Stimulated activated CD4-positive, alpha-beta T cell treated with anti-CD3 and anti-CD28 coated beads, TNF-alpha, amount 100 ng/mL, for 48 hours (primary cell): Measurements from ENCODE around the gene PTPRA.
"Not testable (repeated sequence)": the region's sequence is repeated elsewhere in the genome, so short reads cannot be mapped to it uniquely, and the experiment has no call there.

Experiments used
- DNase-seq, 3 donors: peaks; one replicate each; pipeline ENCODE4 v3.0.0-alpha.2; 2020; ENCODE audit warnings: low read depth in 3 of 3

The PTPRA gene

GRCh38 chr20:3044336-3044965, 171.2 kb downstream of the PTPRA start:
- no peak for DNase-seq

GRCh38 chr20:3045042-3045815, 171.9 kb downstream of the PTPRA start:
- DNase-seq: peak; percentile 40 to 61 (median 43)

- peak; percentile 67 to 81 (median 73) for DNase-seq
Observed at GRCh38 chr20:3045816-3046676, 172.8 kb downstream of the PTPRA start, which contains the start of gene MRPS26. Gene MRPS26, plus strand, starts transcription at chr20:3046052. Its CDS starts 17 bp downstream, at chr20:3046069.

- no peak for DNase-seq
Observed at GRCh38 chr20:3046677-3047462, 173.6 kb downstream of the PTPRA start.

GRCh38 chr20:3047486-3048419, 174.5 kb downstream of the PTPRA start:
- no peak for DNase-seq

DNA sequence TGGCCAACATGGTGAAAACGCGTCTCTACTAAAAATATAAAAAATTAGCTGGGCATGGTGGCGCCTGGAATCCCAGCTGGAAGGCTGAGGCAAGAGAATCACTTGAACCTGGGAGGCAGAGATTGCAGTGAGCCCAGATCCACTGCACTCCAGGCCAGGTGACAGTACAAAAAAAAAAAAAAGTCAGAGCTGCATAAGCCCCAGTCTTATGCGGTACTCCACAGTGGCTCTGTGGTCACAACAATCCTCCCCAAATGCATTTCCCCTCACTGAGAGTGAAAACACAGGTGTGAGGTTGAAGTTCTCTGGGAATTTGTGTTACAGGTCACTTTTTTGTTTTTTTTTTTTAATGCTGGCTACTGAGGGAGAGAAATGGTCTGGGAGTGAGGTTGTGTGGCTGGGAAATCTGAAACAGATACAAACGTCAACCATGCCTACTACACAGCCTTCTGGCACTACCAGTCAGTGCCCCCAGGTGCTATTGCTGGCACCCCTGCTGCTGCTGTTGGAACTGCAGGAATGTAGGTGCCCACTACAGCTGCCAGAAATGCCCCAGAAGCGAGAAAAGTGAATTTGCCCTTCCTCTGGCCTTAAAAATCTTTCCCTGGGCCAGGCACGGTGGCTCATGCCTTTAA, 178.2 kb downstream of the PTPRA start:
- no peak for DNase-seq

- DNase-seq: no peak
Observed at GRCh38 chr20:3059489-3059888, 186.2 kb downstream of the PTPRA start.

- DNase-seq: not testable (repeated sequence)
Observed at GRCh38 chr20:3064119-3064518, 190.8 kb downstream of the PTPRA start.

DNA sequence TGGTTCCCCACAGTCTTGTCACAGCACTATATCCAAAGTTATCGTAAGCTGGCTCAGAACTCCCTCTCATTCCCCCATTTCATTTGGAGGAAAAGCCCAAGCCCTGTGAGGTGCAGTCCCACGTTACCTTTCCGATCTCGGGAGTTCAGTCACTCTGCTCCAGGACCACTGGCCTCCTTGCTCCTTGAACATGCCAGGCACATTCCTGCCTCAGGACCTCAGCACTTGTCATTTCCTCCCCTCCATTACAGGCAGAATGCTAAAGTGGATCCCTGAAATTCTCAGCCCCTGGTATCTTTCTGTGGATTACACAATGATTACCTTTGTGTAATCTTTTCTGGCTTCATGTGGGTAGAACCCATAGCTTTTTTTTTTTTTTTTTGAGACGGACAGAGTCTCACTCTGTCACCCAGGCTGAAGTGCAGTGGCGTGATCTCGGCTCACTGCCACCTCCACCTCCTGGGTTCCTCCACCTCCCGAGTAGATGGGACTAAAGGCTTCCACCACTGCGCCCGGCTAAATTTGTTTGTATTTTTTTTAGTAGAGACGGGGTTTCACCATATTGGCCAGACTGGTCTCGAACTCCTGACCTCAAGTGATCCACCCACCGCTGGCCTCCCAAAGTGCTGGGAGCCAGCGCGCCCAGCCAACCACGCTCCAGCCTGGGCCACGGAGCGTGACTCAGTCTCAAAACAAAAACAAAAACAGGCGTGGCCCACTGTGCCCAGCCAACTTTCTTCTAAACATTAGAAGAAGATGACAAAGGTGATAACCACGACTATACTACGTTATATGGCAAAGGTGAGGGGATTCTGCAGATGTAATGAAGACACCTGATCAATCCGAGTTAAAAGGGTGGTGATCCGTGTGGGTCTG, 194.1 kb downstream of the PTPRA start:
- no peak for DNase-seq

DNA sequence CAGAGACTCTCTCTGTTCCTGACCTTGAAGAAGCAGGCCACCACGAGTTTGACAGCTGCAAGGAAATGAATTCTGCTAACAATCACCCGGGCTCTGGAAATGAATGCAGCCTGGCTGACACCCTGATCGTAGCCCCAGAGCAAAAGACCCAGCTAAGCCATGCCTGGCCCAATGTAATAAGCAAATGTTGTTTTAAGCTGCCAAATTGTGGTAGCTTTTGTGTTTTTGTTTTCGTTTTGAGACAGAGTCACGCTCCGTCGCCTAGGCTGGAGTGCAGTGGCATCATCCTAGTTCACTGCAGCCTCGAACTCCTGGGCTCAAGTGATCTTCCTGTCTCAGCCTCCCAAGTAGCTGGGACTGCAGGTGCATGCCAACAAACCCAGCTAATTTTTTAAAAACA, 194.8 kb downstream of the PTPRA start:
- no peak for DNase-seq

DNA sequence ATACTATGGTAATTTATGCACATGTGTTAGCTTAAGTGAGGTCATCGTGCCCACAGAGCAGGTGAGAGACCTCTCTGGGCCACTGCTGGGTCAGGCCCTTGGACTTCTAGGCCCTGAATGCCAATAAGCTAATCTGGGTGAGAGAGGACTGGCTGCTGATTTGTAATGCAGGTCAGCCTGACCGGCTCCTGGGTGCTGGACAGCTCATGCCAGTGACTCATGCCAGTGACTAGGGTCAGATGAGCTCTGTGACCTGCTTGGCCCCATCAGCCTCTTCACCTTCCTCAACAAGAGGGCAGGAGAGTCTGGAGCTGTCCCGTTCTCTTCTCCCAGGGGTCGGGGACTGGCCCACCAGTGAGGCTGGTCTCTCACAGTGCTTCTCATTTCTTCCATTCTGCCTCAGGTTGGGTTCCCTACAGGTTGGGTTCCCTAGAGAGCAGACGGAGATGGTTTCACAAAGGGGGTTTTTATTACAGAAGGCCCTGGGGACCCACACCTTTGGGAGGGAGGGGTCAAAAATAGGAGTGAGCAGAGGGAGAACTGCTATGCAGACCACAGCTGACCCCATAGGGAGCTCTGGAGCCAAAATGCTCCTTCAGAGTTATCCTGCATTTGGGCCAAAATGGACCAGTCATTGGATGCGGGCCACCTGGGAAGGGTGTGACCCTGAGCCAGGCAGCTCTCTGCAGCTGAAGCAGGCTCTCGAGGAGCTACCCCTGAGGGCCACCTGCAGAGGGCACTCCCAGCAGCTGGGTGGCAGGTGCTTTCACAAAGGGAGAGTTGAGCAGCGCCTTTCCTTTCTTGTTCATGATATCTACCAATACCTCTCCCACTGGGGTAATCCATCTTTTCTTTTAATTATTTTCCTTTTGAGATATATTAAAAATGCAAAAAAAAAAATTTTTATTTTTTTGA, 196.0 kb downstream of the PTPRA start:
- DNase-seq: no peak

DNA sequence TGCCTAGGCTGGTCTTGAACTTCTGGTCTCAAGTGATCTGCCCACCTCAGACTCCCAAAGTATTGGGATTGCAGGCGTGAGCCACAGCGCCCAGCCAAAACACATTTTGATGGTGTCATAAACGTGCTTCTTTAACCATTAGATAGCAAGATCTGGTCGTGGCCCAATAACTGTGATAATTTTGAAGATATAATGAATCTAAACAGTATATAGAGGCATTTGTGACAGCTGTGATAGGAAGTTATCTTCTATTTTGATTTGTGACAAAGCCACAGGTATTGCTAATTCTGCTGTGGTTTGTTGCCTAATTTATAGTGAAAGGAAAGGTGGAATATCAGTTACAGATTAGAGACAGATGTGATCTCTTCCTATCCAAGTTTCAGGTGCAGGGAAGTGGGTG, 197.4 kb downstream of the PTPRA start:
- no peak for DNase-seq

DNA sequence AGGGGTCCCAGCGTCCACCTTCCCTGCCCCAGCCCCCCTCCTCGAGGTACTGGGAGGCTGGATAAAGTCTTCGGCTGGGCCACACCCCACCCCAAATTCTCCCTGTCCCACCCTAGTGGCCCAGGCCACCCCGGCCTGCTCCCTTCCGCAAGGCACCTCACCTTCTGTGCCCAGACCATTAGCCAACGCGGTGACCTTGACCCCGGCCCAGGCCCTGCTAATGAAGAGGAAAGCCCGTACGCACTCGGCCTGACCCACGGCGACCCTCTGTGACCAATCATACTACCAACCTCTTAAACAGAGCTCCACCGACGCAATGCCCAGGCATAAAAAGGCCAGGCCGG, 198.0 kb downstream of the PTPRA start:
- DNase-seq: no peak

GRCh38 chr20:3071610-3072529, 198.6 kb downstream of the PTPRA start, which contains the start of gene OXT:
Gene OXT, plus strand, starts transcription at chr20:3071620. Its CDS starts 36 bp downstream, at chr20:3071656.
- DNase-seq: peak; percentile 37 to 53 (median 49)

GRCh38 chr20:3072530-3073250, 199.4 kb downstream of the PTPRA start:
- DNase-seq: no peak

GRCh38 chr20:3073251-3073643, 200.0 kb downstream of the PTPRA start:
- not testable (repeated sequence) for DNase-seq
